Esophagus squamous epithelium (tissue), 4 donors: ENCODE measurements around the gene BHLHE23.

Experiments
- POLR2A ChIP-seq, 4 donors: fragments of 450-650 bp; IDR thresholded peaks; one replicate each; pipeline ENCODE4 v1.6.1; 2017; ENCODE audit warnings: antibody characterized with exemption in 4 of 4, mild to moderate bottlenecking in 4 of 4, moderate library complexity in 3 of 4
- TF ChIP-seq, protein P1 (sequence below), 6 experiments: fragments of 450-650 bp in 4 of 6; fragments of 200-600 bp in 2 of 6; sonication (generic) in 2 of 6; IDR thresholded peaks; one replicate each; pipeline ENCODE4 v1.5.1; 2016 to 2019; ENCODE audit warnings: antibody characterized with exemption in 6 of 6, mild to moderate bottlenecking in 4 of 6, moderate library complexity in 4 of 6

DNA sequence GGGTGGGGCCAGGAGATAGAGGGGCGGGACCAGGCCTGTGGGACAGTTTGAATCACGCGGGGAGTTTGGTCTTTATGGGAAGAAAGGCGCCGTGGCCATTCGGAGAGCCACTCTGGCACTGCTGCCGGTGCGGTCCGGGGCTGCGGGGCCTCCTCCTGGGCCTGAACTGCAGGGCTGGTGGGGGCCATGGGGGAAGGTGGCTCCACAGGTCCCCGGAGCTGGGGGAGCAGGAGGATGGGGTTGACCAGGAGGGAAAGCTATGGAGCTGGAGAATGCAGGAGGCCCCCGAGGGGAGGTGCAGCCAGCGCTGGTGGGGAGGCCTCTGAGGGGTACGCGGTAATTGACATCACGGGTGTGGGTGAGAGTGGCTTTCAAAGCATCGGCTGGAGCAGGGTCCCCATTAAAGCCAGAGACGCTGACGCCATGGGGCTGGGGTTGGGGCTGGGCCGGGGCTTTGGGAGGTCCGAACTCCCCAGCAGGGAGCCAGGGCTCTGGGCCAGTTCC, 1.8 kb upstream of the BHLHE23 start:
- TF ChIP-seq, protein P1, sequence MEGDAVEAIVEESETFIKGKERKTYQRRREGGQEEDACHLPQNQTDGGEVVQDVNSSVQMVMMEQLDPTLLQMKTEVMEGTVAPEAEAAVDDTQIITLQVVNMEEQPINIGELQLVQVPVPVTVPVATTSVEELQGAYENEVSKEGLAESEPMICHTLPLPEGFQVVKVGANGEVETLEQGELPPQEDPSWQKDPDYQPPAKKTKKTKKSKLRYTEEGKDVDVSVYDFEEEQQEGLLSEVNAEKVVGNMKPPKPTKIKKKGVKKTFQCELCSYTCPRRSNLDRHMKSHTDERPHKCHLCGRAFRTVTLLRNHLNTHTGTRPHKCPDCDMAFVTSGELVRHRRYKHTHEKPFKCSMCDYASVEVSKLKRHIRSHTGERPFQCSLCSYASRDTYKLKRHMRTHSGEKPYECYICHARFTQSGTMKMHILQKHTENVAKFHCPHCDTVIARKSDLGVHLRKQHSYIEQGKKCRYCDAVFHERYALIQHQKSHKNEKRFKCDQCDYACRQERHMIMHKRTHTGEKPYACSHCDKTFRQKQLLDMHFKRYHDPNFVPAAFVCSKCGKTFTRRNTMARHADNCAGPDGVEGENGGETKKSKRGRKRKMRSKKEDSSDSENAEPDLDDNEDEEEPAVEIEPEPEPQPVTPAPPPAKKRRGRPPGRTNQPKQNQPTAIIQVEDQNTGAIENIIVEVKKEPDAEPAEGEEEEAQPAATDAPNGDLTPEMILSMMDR (IDR thresholded peaks at IDR 0.05), result no peak
- TF ChIP-seq POLR2A (IDR thresholded peaks at IDR 0.05), result no peak
